Erythroblast (primary cell): Measurements from ENCODE around the gene BTNL8.

Source experiments
- GATA1 ChIP-seq: IDR thresholded peaks from 2 replicates; pipeline ENCODE4 v1.6.1; 2011; ENCODE audit warnings: low read depth, mild to moderate bottlenecking, control low read depth, low read length, moderate library complexity
- POLR2A ChIP-seq: IDR thresholded peaks from 2 replicates; pipeline ENCODE4 v1.6.1; 2011; ENCODE audit warnings: mild to moderate bottlenecking, low read length

GRCh38 chr5:180898621-180899246, at the start of gene BTNL8:
- TF ChIP-seq POLR2A (no peak), GATA1 (no peak)
